ENCODE results near the gene SYNDIG1. TPM values are rescaled to one million over a fixed set of nuclear protein-coding genes. Genes with fewer than 3 reads are reported as not detected.

SYNDIG1 gene
- total RNA-seq, 1 donor from 2014 or later: 5.7 TPM

DNA sequence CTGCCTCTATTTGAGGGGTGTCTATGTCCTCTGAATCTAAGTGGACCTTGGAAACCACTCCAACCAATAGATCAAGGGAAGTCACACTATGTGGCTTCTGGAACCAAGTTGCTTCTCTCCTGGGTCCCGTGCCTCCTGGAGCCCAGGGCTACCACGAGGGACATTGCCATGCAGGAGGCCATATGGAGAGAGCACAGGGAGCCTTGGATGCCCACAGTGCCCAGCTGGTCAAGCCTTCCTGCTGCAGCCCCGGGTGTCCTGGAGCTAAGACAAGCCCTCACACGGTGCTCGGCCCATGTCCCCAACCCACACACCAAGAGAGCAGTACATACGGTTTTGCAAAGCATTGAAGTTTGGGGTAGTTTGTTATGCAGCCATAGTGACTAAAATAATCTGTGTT is 231.6 kb downstream of the SYNDIG1 start:
- H3K9me3 Mint-ChIP-seq (ENCODE audit: unreplicated experiment): peaks cover 2% of the 10 kb centered on the region
- no peaks in the 10 kb centered on the region for H3K4me1 Mint-ChIP-seq (ENCODE audit: low read depth, unreplicated experiment)
- no peak for DNase-seq (ENCODE audit: low read depth)
- Histone ChIP-seq H4K20me1 (ENCODE audit: insufficient read depth, low read length) (no peaks in the 10 kb centered on the region), H3K4me1 (ENCODE audit: insufficient read depth, low read length) (no peaks in the 10 kb centered on the region), H3K4me2 (ENCODE audit: low read length) (no peak overlapping the region), H3K9me3 (ENCODE audit: insufficient read depth, low read depth, low read length) (no peaks in the 10 kb centered on the region), H2AFZ (ENCODE audit: low read depth, low read length) (no peak overlapping the region), H3K27me3 (ENCODE audit: insufficient read depth, low read length) (no peaks in the 10 kb centered on the region), H3K79me2 (ENCODE audit: insufficient read depth, low read length) (no peaks in the 10 kb centered on the region), H3K27ac (ENCODE audit: low read depth, low read length) (no peak overlapping the region), H3K36me3 (ENCODE audit: insufficient read depth, low read length) (no peaks in the 10 kb centered on the region), H3K9ac (ENCODE audit: low read length) (no peak overlapping the region), H3K4me3 (ENCODE audit: insufficient read depth, low read depth, low read length) (no peak overlapping the region)
- no peak for TF ChIP-seq EZH2 (IDR thresholded peaks at IDR 0.05; ENCODE audit: insufficient read depth, low read length)
- TF ChIP-seq, protein P1, sequence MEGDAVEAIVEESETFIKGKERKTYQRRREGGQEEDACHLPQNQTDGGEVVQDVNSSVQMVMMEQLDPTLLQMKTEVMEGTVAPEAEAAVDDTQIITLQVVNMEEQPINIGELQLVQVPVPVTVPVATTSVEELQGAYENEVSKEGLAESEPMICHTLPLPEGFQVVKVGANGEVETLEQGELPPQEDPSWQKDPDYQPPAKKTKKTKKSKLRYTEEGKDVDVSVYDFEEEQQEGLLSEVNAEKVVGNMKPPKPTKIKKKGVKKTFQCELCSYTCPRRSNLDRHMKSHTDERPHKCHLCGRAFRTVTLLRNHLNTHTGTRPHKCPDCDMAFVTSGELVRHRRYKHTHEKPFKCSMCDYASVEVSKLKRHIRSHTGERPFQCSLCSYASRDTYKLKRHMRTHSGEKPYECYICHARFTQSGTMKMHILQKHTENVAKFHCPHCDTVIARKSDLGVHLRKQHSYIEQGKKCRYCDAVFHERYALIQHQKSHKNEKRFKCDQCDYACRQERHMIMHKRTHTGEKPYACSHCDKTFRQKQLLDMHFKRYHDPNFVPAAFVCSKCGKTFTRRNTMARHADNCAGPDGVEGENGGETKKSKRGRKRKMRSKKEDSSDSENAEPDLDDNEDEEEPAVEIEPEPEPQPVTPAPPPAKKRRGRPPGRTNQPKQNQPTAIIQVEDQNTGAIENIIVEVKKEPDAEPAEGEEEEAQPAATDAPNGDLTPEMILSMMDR (IDR thresholded peaks at IDR 0.05; ENCODE audit: insufficient read depth, low read depth, low read length): no peak
- no peak for FAIRE-seq
- H3K27ac Mint-ChIP-seq (ENCODE audit: unreplicated experiment): no peak overlapping the region
- H3K4me3 Mint-ChIP-seq (ENCODE audit: unreplicated experiment): no peak overlapping the region
- H3K27me3 Mint-ChIP-seq (ENCODE audit: low read depth, unreplicated experiment): peaks cover 40% of the 10 kb centered on the region
- no peaks in the 10 kb centered on the region for H3K36me3 Mint-ChIP-seq (ENCODE audit: low read depth, unreplicated experiment)

DNA sequence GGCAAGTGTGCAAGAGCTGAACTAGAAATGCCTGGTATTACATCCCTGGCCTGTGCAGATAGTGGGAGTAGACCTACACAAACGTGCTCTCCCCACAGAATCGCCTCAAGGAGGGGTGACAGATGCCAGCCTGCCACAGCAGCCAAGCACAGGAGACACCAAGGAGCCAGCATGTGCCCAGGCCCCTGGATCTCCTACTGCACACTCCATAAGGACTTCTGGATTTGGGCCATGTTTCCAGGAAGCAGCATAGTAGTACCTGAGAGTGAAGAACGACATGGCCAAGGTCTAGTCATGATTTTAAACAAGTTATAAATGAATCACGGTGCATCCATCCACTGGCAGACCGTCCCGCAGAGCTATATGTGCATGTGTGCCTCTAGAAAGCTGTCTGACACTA is 232.2 kb downstream of the SYNDIG1 start:
- Histone ChIP-seq H3K27me3 (ENCODE audit: insufficient read depth, low read length) (no peaks in the 10 kb centered on the region), H4K20me1 (ENCODE audit: insufficient read depth, low read length) (no peaks in the 10 kb centered on the region), H3K4me1 (ENCODE audit: insufficient read depth, low read length) (no peaks in the 10 kb centered on the region), H3K9ac (ENCODE audit: low read length) (no peak overlapping the region), H2AFZ (ENCODE audit: low read depth, low read length) (no peak overlapping the region), H3K4me2 (ENCODE audit: low read length) (no peak overlapping the region), H3K27ac (ENCODE audit: low read depth, low read length) (no peak overlapping the region), H3K9me3 (ENCODE audit: insufficient read depth, low read depth, low read length) (no peaks in the 10 kb centered on the region), H3K4me3 (ENCODE audit: insufficient read depth, low read depth, low read length) (no peak overlapping the region), H3K79me2 (ENCODE audit: insufficient read depth, low read length) (no peaks in the 10 kb centered on the region), H3K36me3 (ENCODE audit: insufficient read depth, low read length) (no peaks in the 10 kb centered on the region)
- Mint-ChIP-seq H3K4me1 (ENCODE audit: low read depth, unreplicated experiment) (no peaks in the 10 kb centered on the region), H3K27me3 (ENCODE audit: low read depth, unreplicated experiment) (peaks cover 35% of the 10 kb centered on the region), H3K36me3 (ENCODE audit: low read depth, unreplicated experiment) (no peaks in the 10 kb centered on the region), H3K4me3 (ENCODE audit: unreplicated experiment) (no peak overlapping the region), H3K27ac (ENCODE audit: unreplicated experiment) (no peak overlapping the region), H3K9me3 (ENCODE audit: unreplicated experiment) (no peaks in the 10 kb centered on the region)
- TF ChIP-seq, protein P1 (IDR thresholded peaks at IDR 0.05; ENCODE audit: insufficient read depth, low read depth, low read length): no peak
- no peak for TF ChIP-seq EZH2 (IDR thresholded peaks at IDR 0.05; ENCODE audit: insufficient read depth, low read length)
- FAIRE-seq: no peak
- DNase-seq (ENCODE audit: low read depth): no peak

DNA sequence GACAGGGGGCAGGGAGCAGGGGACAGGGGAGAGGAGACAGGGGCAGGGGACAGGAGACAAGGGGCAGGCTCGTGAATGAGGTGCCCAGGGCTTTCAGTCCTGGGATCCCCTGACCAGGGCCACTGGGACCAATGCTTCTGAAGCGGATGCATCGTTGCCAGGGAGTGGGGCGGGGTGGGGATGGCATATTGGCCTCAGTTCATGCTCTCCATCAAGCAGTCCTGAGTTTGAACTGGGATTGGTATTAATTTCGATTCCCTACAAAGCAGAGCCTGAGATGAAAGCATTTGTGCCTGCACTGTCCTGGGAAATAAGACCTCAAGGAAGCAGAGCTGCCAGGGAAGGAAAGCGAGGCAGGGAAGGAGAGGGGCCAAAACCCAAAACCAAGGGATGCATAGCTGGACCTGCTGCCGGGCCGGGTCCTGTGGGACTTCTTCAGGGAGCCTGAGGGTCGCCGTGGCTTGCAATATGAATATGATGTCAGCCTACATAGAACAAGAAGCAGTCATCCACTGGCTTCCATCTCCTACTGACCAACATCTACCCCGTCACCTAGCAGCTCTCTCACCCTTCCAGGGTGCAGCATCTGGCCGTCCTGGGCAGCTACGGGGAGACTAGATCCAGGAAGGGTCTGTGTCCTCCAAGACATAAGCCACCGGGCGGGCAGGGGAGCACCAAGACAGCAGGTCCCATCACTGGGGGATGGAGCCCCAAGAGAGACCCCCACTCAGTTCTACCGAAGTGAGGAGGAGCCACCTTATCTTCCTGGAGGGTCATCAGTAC is 233.3 kb downstream of the SYNDIG1 start:
- H3K36me3 Mint-ChIP-seq (ENCODE audit: low read depth, unreplicated experiment): no peaks in the 10 kb centered on the region
- no peak overlapping the region for H3K27ac Mint-ChIP-seq (ENCODE audit: unreplicated experiment)
- Histone ChIP-seq H3K9me3 (ENCODE audit: insufficient read depth, low read depth, low read length) (no peaks in the 10 kb centered on the region), H4K20me1 (ENCODE audit: insufficient read depth, low read length) (no peaks in the 10 kb centered on the region), H3K27ac (ENCODE audit: low read depth, low read length) (no peak overlapping the region), H3K79me2 (ENCODE audit: insufficient read depth, low read length) (no peaks in the 10 kb centered on the region), H3K4me3 (ENCODE audit: insufficient read depth, low read depth, low read length) (no peak overlapping the region), H3K36me3 (ENCODE audit: insufficient read depth, low read length) (no peaks in the 10 kb centered on the region), H3K4me1 (ENCODE audit: insufficient read depth, low read length) (no peaks in the 10 kb centered on the region), H3K4me2 (ENCODE audit: low read length) (no peak overlapping the region), H2AFZ (ENCODE audit: low read depth, low read length) (no peak overlapping the region), H3K9ac (ENCODE audit: low read length) (no peak overlapping the region), H3K27me3 (ENCODE audit: insufficient read depth, low read length) (no peaks in the 10 kb centered on the region)
- DNase-seq (ENCODE audit: low read depth) (no peak), FAIRE-seq (no peak)
- H3K4me1 Mint-ChIP-seq (ENCODE audit: low read depth, unreplicated experiment): no peaks in the 10 kb centered on the region
- H3K27me3 Mint-ChIP-seq (ENCODE audit: low read depth, unreplicated experiment): peaks cover 33% of the 10 kb centered on the region
- no peak overlapping the region for H3K4me3 Mint-ChIP-seq (ENCODE audit: unreplicated experiment)
- TF ChIP-seq, protein P1 (IDR thresholded peaks at IDR 0.05; ENCODE audit: insufficient read depth, low read depth, low read length): no peak
- no peaks in the 10 kb centered on the region for H3K9me3 Mint-ChIP-seq (ENCODE audit: unreplicated experiment)

Data from astrocyte (in vitro differentiated cells and primary cell).